Motor neuron (in vitro differentiated cells): Measurements from ENCODE around the gene CTU2. TPM values are rescaled to one million over a fixed set of nuclear protein-coding genes. Genes with fewer than 3 reads are reported as not detected.

ENCODE experiments used
- ATAC-seq, 8 experiments: fragments of 200-7000 bp; cut with Tn5 transposase; replicated peaks in 6 of 8; 2 replicates each; pipeline ENCODE4 v1.8.0; 2021; ENCODE audit warnings: mild to moderate bottlenecking in 8 of 8, moderate library complexity in 8 of 8
- H3K27ac ChIP-seq, 2 donors: fragments of 250-450 bp; sonication (Bioruptor Pico); 2 replicates each; pipeline ENCODE4 v1.9.0; 2021; ENCODE audit warnings: antibody characterized with exemption in 2 of 2, mild to moderate bottlenecking in 2 of 2, moderate library complexity in 1 of 2
- H3K4me1 ChIP-seq, 2 donors: fragments of 250-450 bp; sonication (Bioruptor Pico); replicated peaks in 1 of 2; 2 replicates each; pipeline ENCODE4 v1.6.1; 2021; ENCODE audit warnings: antibody characterized with exemption in 2 of 2, mild to moderate bottlenecking in 2 of 2, moderate library complexity in 1 of 2
- H3K4me3 ChIP-seq, 5 donors: fragments of 250-450 bp; sonication (Bioruptor Pico); 2 replicates each; pipeline ENCODE4 v1.9.0; 2021; ENCODE audit warnings: antibody characterized with exemption in 5 of 5, mild to moderate bottlenecking in 5 of 5, moderate library complexity in 4 of 5
- WGBS, 10 experiments: fragments of 450-650 bp; shearing (Covaris generic); methylation state at CpG; one replicate each; pipeline ENCODE4 v1.0.0; 2022; 5-methylcytosine and 5-hydroxymethylcytosine counted together
- in situ Hi-C, 9 experiments: fragments of 400-800 bp; cut with MboI; loops; one replicate each; pipeline ENCODE4 v1.15.0; 2021; ENCODE audit warnings: low sequenced_read_pairs in 9 of 9, low pct_unique_long_range_greater_than_20kb in 2 of 9; ENCODE audit not compliant: unreplicated experiment in 9 of 9
- total RNA-seq, 8 experiments: library from RNA; unstranded; fragments of 300-600 nt; gene quantifications; 2 replicates each; pipeline versions ENCODE4 v1.2.3 to v1.2.4, GENCODE V29; 2022

Gene CTU2
- total RNA-seq, 8 experiments from 2014 or later: 10.5 to 24.1 (median 17.1) TPM

- H3K4me1 ChIP-seq: peaks cover 2 to 23% of the 10 kb centered on the region in 2 donors
- in situ Hi-C loops: no loop called here
- no CpG with 5 or more reads among the region's 10 CpGs for WGBS, 10 experiments
- ATAC-seq: no peak
- no peak overlapping the region for H3K27ac ChIP-seq
- H3K4me3 ChIP-seq: no peak overlapping the region
Observed at GRCh38 chr16:88761830-88762229, 55.5 kb downstream of the CTU2 start.

DNA sequence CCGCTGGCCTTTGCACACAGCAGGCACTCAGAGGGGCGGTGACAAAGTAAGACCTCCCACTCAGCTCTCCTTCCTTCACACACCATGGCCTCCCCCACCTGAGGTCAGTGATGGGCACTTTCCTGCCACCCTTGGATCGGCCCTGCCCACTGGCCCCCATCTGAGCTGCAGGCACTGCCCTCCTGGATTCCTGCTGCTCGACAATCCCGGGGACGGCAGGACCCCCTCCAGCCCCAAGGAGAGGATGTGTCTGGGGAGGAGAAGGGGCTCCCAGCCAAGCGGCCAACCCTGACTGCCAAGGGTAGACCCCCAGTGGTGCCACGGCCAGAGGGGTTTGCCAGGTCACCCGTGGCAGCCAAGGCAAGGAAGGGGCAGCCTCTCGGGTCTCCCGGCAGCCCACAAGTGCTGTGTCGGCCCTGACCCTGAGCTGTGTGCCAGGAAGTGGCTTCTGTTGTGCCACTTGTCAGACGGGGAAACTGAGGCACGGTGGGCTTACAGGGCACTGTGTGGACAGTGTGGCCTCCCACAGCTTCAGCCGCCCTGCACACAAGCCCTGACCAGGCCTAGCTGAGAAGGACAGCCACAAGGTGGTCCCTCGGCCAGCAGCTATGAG lies 56.1 kb downstream of the CTU2 start:
- Histone ChIP-seq H3K4me3 (no peak overlapping the region), H3K27ac (no peak overlapping the region), H3K4me1 (peaks cover 3 to 28% of the 10 kb centered on the region in 2 donors)
- in situ Hi-C loops: no loop called here
- WGBS, 10 experiments: 40 to 100% (median 90%) methylated on average over 1 to 2 of the region's 16 CpGs; no CpG with 5 or more reads in 7 of the 10 experiments
- no peak for ATAC-seq

DNA sequence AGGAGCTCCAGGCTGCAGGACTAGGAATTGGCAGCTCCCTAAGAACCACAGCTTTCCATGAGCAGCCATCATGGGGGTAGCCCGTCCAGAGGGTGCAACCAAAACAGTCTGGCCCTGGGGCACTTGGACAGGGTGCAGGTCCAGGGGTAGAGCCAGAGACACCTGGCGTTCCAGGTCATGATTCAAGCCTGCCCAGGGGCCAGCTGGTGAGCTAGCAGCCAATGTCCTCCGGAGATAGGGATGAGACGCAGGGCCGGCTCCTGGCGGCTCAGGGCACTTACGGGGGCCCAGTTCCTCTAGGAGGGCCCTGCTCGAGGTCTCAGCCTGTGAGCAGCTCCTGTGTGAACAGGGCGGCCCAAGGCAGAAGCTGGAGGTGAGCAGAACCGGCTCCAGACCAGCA lies 56.6 kb downstream of the CTU2 start:
- in situ Hi-C loops: no loop called here
- WGBS, 10 experiments: 65 to 100% (median 75%) methylated on average over 1 to 5 of the region's 10 CpGs; no CpG with 5 or more reads in 6 of the 10 experiments
- H3K27ac ChIP-seq: no peak overlapping the region
- H3K4me1 ChIP-seq: peaks cover 9 to 34% of the 10 kb centered on the region in 2 donors
- ATAC-seq: no peak
- no peak overlapping the region for H3K4me3 ChIP-seq

GRCh38 chr16:88763502-88764053 lies 57.3 kb downstream of the CTU2 start:
- peaks cover 15 to 40% of the 10 kb centered on the region in 2 donors for H3K4me1 ChIP-seq
- H3K27ac ChIP-seq: no peak overlapping the region
- in situ Hi-C loops: no loop called here
- H3K4me3 ChIP-seq: no peak overlapping the region
- 20 to 100% (median 59%) methylated on average over 1 to 14 of the region's 14 CpGs; no CpG with 5 or more reads in 4 of the 10 experiments for WGBS, 10 experiments
- peak in 1 of 8 experiments; percentile 5 for ATAC-seq

DNA sequence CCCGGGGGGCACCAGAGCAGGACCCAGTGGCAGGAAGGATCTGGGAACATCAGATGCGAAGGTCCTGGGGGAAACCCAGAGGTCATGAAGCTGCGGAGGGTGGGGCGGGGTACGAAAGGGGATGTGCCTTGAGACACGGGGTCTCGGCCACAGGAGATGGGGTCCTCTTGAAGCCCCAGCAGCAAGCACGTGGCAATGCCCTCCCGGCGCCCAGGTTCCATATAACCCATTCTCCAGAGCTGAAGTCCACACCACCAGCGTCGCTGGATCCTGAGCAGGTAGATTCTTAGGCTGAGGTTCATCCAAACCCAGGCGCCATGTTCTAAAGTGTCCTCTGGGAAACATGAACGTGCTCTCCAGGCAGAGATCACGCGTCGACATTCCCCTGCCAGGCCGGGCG lies 57.8 kb downstream of the CTU2 start:
- no peak overlapping the region for H3K4me3 ChIP-seq
- 50 to 100% (median 93%) methylated on average over 1 to 3 of the region's 19 CpGs; no CpG with 5 or more reads in 6 of the 10 experiments for WGBS, 10 experiments
- H3K4me1 ChIP-seq: peaks cover 18 to 45% of the 10 kb centered on the region in 2 donors
- in situ Hi-C loops: no loop called here
- no peak for ATAC-seq
- H3K27ac ChIP-seq: no peak overlapping the region

DNA sequence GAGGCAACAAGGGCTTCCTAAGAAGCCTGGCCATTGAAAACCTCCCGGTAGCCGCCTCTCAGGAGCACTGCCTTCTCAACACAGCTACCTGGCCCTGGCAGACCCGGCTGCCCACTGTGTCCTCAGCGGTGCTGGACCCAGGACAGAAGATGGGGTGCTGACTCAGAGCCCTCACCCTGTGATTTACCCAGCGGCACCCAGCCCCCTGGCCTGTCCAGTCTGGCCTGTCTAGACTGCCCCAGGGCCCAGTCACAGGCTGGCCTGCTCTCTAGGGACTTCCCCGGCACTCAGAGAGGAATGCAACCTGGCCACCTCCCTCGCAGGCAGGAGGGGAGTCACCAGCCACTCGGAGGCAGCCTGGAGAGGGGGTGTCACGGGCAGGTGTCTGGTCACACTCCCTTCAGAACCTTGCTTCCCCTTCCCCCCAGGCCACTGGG lies 58.6 kb downstream of the CTU2 start:
- in situ Hi-C loops: no loop called here
- H3K4me1 ChIP-seq: peaks cover 26 to 54% of the 10 kb centered on the region in 2 donors
- 70 to 100% (median 85%) methylated on average over 1 to 4 of the region's 9 CpGs; no CpG with 5 or more reads in 7 of the 10 experiments for WGBS, 10 experiments
- peak overlapping the region in 1 of 2 donors; percentile 36 for H3K27ac ChIP-seq
- no peak overlapping the region for H3K4me3 ChIP-seq
- peak in 2 of 8 experiments; percentile 6 to 7 for ATAC-seq

Other genes starting within 250 kb of the CTU2 start
- 10 to 100 TPM; 13.9 to 36.9 (median 18.4) TPM for gene ZC3H18, start 136.1 kb upstream of the CTU2 start, total RNA-seq
- 1 to 10 TPM in 1 of 8 experiments, under 1 TPM in 4, not detected in 3; 0.16 to 1.2 (median 0.41) TPM for gene IL17C, start 67.9 kb upstream of the CTU2 start, total RNA-seq
- gene CYBA, start 55.5 kb upstream of the CTU2 start, total RNA-seq: 100 to 1,000 TPM in 2 of 8 experiments, 10 to 100 TPM in 2, 1 to 10 TPM in 4; 3.0 to 203 (median 10.3) TPM
- 100 to 1,000 TPM in 2 of 8 experiments, 10 to 100 TPM in 6; 41.7 to 108 (median 88.2) TPM for gene MVD, start 43.4 kb upstream of the CTU2 start, total RNA-seq
- 1 to 10 TPM; 1.3 to 4.3 (median 2.4) TPM for gene SNAI3, start 20.0 kb upstream of the CTU2 start, total RNA-seq
- gene RNF166, start 95 bp upstream of the CTU2 start, total RNA-seq: 10 to 100 TPM in 6 of 8 experiments, 1 to 10 TPM in 2; 6.1 to 15.9 (median 13.0) TPM
- 100 to 1,000 TPM in 3 of 8 experiments, 10 to 100 TPM in 1, 1 to 10 TPM in 4; 2.2 to 163 (median 22.9) TPM for gene PIEZO1, start 78.7 kb downstream of the CTU2 start, total RNA-seq
- gene CDT1, start 97.3 kb downstream of the CTU2 start, total RNA-seq: 10 to 100 TPM in 3 of 8 experiments, 1 to 10 TPM in 4, under 1 TPM in 1; 0.71 to 18.2 (median 3.9) TPM
- gene APRT, start 105.4 kb downstream of the CTU2 start, total RNA-seq: 100 to 1,000 TPM in 3 of 8 experiments, 10 to 100 TPM in 5; 30.2 to 241 (median 65.9) TPM
- gene GALNS, start 150.4 kb downstream of the CTU2 start, total RNA-seq: 10 to 100 TPM in 5 of 8 experiments, 1 to 10 TPM in 3; 4.9 to 45.6 (median 17.4) TPM
- gene TRAPPC2L, start 150.6 kb downstream of the CTU2 start, total RNA-seq: 10 to 100 TPM; 31.5 to 93.6 (median 52.3) TPM
- gene PABPN1L, start 160.2 kb downstream of the CTU2 start, total RNA-seq: under 1 TPM in 4 of 8 experiments, not detected in 4; 0.14 to 0.80 (median 0.48) TPM